Fibroblast of lung (primary cell): Measurements from ENCODE around the gene PDE8B. TPM values are rescaled to one million over a fixed set of nuclear protein-coding genes. Genes with fewer than 3 reads are reported as not detected.

Experiments
- DNase-seq, 2 donors: peaks; one replicate each; pipeline versions ENCODE4 v3.0.0 to v3.0.0-alpha.2; 2010; ENCODE audit warnings: low read depth in 2 of 2
- H2AFZ ChIP-seq: 2 replicates; pipeline ENCODE4 v1.5.1; 2012; ENCODE audit warnings: low read length, control low read depth, inconsistent platforms
- H3K27ac ChIP-seq: 2 replicates; pipeline ENCODE4 v1.5.1; 2011; ENCODE audit warnings: low read length, control low read depth; ENCODE audit not compliant: insufficient read depth
- H3K27me3 ChIP-seq: 2 replicates; pipeline ENCODE4 v1.5.1; 2011; ENCODE audit warnings: mild to moderate bottlenecking, low read length; ENCODE audit not compliant: control insufficient read depth, insufficient read depth
- H3K36me3 ChIP-seq: 2 replicates; pipeline ENCODE4 v1.5.1; 2011; ENCODE audit warnings: low read length; ENCODE audit not compliant: control insufficient read depth, insufficient read depth
- H3K4me1 ChIP-seq: 2 replicates; pipeline ENCODE4 v1.5.1; 2011; ENCODE audit warnings: low read length; ENCODE audit not compliant: control insufficient read depth, insufficient read depth; ENCODE audit errors: extremely low read depth
- H3K4me2 ChIP-seq: 2 replicates; pipeline ENCODE4 v1.5.1; 2011; ENCODE audit warnings: low read length, control low read depth; ENCODE audit not compliant: insufficient read depth; ENCODE audit errors: extremely low read depth
- H3K4me3 ChIP-seq, 4 experiments: fragments of 200-600 bp in 1 of 4; sonication (generic) in 1 of 4; replicated peaks in 1 of 4; 2 replicates each; pipeline ENCODE4 v1.5.1; 2011 to 2016; ENCODE audit warnings: low read length in 4 of 4, low read depth in 3 of 4, mild to moderate bottlenecking in 3 of 4, control low read depth in 2 of 4, inconsistent platforms in 1 of 4, mixed read lengths in 1 of 4; ENCODE audit not compliant: insufficient read depth in 1 of 4; ENCODE audit errors: control extremely low read depth in 1 of 4
- H3K79me2 ChIP-seq: 2 replicates; pipeline ENCODE4 v1.5.1; 2012; ENCODE audit warnings: mild to moderate bottlenecking, low read length, inconsistent platforms; ENCODE audit not compliant: control insufficient read depth, insufficient read depth
- H3K9ac ChIP-seq: 2 replicates; pipeline ENCODE4 v1.5.1; 2011; ENCODE audit warnings: mild to moderate bottlenecking, low read length, control low read depth; ENCODE audit not compliant: insufficient read depth
- H3K9me3 ChIP-seq: 2 replicates; pipeline ENCODE4 v1.5.1; 2012; ENCODE audit warnings: low read depth, low read length; ENCODE audit not compliant: control insufficient read depth, insufficient read depth
- H4K20me1 ChIP-seq: 2 replicates; pipeline ENCODE4 v1.5.1; 2011; ENCODE audit warnings: low read length; ENCODE audit not compliant: control insufficient read depth, insufficient read depth; ENCODE audit errors: extremely low read depth
- CTCF ChIP-seq, 2 donors: IDR thresholded peaks in 1 of 2; conservative IDR thresholded peaks in 1 of 2; 1 replicate in 1 of 2; 2 replicates in 1 of 2; pipeline ENCODE4 v1.5.1; 2011 to 2012; ENCODE audit warnings: low read length in 2 of 2, control low read depth in 1 of 2, inconsistent platforms in 1 of 2, low read depth in 1 of 2, mild to moderate bottlenecking in 1 of 2
- EZH2 ChIP-seq: IDR thresholded peaks from 2 replicates; pipeline ENCODE4 v1.5.1; 2012; ENCODE audit warnings: low read length, control low read depth, mild to moderate bottlenecking; ENCODE audit errors: missing control alignments
- polyA plus RNA-seq, 2 donors: library from polyadenylated mRNA; depleted of rRNA in 1 of 2; stranded (reverse) in 1 of 2; unstranded in 1 of 2; fragments of >200 nt; gene quantifications; 2 replicates each; pipeline ENCODE4 v1.2.1, GENCODE V29; 2011 to 2012; ENCODE audit warnings: missing spikeins in 1 of 2
- total RNA-seq: library from RNA; depleted of rRNA; stranded (reverse); fragments of >200 nt; gene quantifications from 2 replicates; pipeline ENCODE4 v1.2.1, GENCODE V29; 2014

The PDE8B gene
- total and polyA plus RNA-seq, 2 donors (not counting 1 experiment from before 2014, with no cell fraction given) = 0.17 to 0.18 TPM

DNA sequence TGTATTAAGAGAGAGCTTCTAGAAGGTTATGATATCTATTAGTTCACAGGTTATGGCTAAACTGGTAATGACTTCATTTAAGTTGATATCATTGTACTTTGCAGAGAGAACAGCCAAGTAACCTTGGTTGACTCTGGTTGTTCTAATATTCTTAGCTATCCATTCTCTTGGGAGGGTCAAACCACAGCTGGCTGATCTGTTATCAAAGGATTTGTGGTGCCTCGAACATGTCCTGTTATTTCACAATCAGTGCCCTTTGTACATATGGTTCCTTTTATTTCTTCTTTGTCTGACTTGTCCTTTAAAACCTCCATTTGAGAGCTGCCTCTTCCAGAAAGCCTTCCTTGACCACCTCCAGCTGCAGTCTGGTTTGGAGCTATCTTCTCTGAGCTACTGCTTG lies 61.7 kb downstream of the PDE8B start:
- H4K20me1 ChIP-seq = no peaks in the 10 kb centered on the region
- H2AFZ ChIP-seq = no peak overlapping the region
- H3K79me2 ChIP-seq = no peaks in the 10 kb centered on the region
- H3K27ac ChIP-seq = no peak overlapping the region
- TF ChIP-seq CTCF (conservative IDR thresholded peaks at IDR 0.05 in 1 of 2, IDR thresholded peaks at IDR 0.05 in 1 of 2; ENCODE audit: low read depth in 1 of 2, low read length in 2 of 2) (no peak), EZH2 (no peak)
- no peak overlapping the region for H3K9ac ChIP-seq
- H3K4me1 ChIP-seq = no peaks in the 10 kb centered on the region
- H3K36me3 ChIP-seq = no peaks in the 10 kb centered on the region
- no peak overlapping the region for H3K4me2 ChIP-seq
- H3K27me3 ChIP-seq = no peaks in the 10 kb centered on the region
- no peak overlapping the region for H3K4me3 ChIP-seq
- no peak for DNase-seq
- no peaks in the 10 kb centered on the region for H3K9me3 ChIP-seq

DNA sequence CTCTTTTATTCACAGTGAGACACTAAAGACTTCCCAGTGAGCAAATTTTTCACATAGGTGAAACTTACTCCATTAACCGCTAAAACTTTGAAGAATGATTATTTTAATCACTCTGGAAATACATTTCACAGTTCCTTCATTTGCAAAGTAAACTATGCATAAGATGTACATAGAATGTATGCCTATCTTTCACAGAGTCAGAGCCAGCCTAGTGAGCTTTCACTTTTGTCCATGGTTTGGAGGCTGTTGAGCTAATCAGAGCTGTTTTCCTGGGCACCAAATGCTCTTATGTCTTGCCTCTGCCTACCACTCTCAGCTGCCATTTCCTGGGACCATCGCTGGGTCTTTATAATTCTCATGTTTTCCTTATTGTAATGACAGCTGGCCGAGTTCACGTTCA lies 67.3 kb downstream of the PDE8B start:
- Histone ChIP-seq H3K79me2 (no peaks in the 10 kb centered on the region), H3K27me3 (no peaks in the 10 kb centered on the region), H4K20me1 (no peaks in the 10 kb centered on the region), H3K4me1 (peaks cover 7% of the 10 kb centered on the region), H3K27ac (no peak overlapping the region), H3K4me2 (no peak overlapping the region), H3K9me3 (no peaks in the 10 kb centered on the region), H3K36me3 (no peaks in the 10 kb centered on the region), H3K4me3 (no peak overlapping the region), H2AFZ (no peak overlapping the region), H3K9ac (no peak overlapping the region)
- no peak for TF ChIP-seq CTCF (conservative IDR thresholded peaks at IDR 0.05 in 1 of 2, IDR thresholded peaks at IDR 0.05 in 1 of 2; ENCODE audit: low read depth in 1 of 2, low read length in 2 of 2)
- TF ChIP-seq EZH2 = no peak
- no peak for DNase-seq

DNA sequence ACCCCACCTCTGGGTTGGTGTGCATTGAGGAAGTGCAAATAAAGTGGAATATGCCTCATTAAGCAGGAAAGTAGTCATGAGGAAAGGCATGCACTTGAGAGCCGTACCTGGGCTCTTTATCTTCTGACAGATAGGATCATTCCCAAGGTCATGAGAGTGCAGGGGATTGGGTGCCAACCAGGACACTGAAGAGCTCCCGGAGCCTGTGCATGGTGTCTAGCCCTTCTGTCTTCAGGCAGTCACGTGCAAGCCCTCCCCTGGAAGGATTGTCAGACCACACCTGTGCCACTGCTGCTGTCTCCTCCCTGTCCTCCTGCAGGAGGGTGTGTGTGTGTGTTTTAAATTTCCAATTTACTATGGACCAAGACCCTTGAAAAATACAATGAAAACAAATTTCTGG lies 69.6 kb downstream of the PDE8B start:
- Histone ChIP-seq H3K79me2 (no peaks in the 10 kb centered on the region), H4K20me1 (no peaks in the 10 kb centered on the region)

More for the DNA sequence above, 69.6 kb downstream of the PDE8B start:
- no peak for DNase-seq
- peaks cover 8% of the 10 kb centered on the region for H3K4me1 ChIP-seq
- H3K4me2 ChIP-seq = no peak overlapping the region
- no peak for TF ChIP-seq CTCF (conservative IDR thresholded peaks at IDR 0.05 in 1 of 2, IDR thresholded peaks at IDR 0.05 in 1 of 2; ENCODE audit: low read depth in 1 of 2, low read length in 2 of 2)
- no peak for TF ChIP-seq EZH2
- H2AFZ ChIP-seq = no peak overlapping the region
- H3K27ac ChIP-seq = no peak overlapping the region
- H3K4me3 ChIP-seq = no peak overlapping the region
- no peaks in the 10 kb centered on the region for H3K36me3 ChIP-seq
- no peaks in the 10 kb centered on the region for H3K9me3 ChIP-seq
- H3K9ac ChIP-seq = no peak overlapping the region
- H3K27me3 ChIP-seq = no peaks in the 10 kb centered on the region
